A673 (cell line): ENCODE results near the gene RFC2. TPM values are rescaled to one million over a fixed set of nuclear protein-coding genes. Genes with fewer than 3 reads are reported as not detected.
"Not testable (repeated sequence)": the region's sequence is repeated elsewhere in the genome, so short reads cannot be mapped to it uniquely, and the experiment has no call there.

ENCODE experiments used
- BruUV-seq: library from RNA; stranded (reverse); fragments of 400-500 nt; replicated peaks from 2 replicates; lab custom pipeline; 2021; lab: Mats Ljungman, UMichigan
- CTCF ChIA-PET: fragments of 300-600 bp; sonication (Branson Sonifier 250); formaldehyde crosslinking; loops from one replicate; lab custom pipeline; 2022; ENCODE audit warnings: antibody characterized with exemption; lab: Charles Lee
- POLR2A ChIA-PET: fragments of 300-600 bp; sonication (Branson Sonifier 250); formaldehyde crosslinking; loops from one replicate; lab custom pipeline; 2022; ENCODE audit warnings: antibody characterized with exemption; ENCODE audit not compliant: low non-redundant PET; lab: Charles Lee
- DNase-seq: peaks from one replicate; pipeline ENCODE4 v3.0.0-alpha.2; 2015; ENCODE audit warnings: low spot score
- H3K27ac ChIP-seq: fragments of 200-600 bp; sonication (generic); 2 replicates; pipeline ENCODE4 v1.5.1; 2016; ENCODE audit warnings: mixed run types, low read depth, mild to moderate bottlenecking, mixed read lengths, antibody characterized with exemption, low read length; ENCODE audit not compliant: poor library complexity, severe bottlenecking
- H3K27me3 ChIP-seq: fragments of 200-600 bp; sonication (generic); replicated peaks from 2 replicates; pipeline ENCODE4 v1.6.1; 2017; ENCODE audit warnings: mixed run types, low read depth, mild to moderate bottlenecking, mixed read lengths, antibody characterized with exemption, low read length; ENCODE audit not compliant: insufficient read depth, poor library complexity
- H3K36me3 ChIP-seq: fragments of 200-600 bp; sonication (generic); 2 replicates; pipeline ENCODE4 v1.6.1; 2016; ENCODE audit warnings: mixed run types, mild to moderate bottlenecking, mixed read lengths, antibody characterized with exemption, low read length; ENCODE audit not compliant: insufficient read depth, poor library complexity, severe bottlenecking
- H3K4me1 ChIP-seq: fragments of 200-600 bp; sonication (generic); 2 replicates; pipeline ENCODE4 v1.6.1; 2017; ENCODE audit warnings: mixed run types, mild to moderate bottlenecking, mixed read lengths, antibody characterized with exemption, low read length; ENCODE audit not compliant: insufficient read depth, poor library complexity, severe bottlenecking
- H3K4me3 ChIP-seq: fragments of 200-600 bp; sonication (generic); 2 replicates; pipeline ENCODE4 v1.5.1; 2016; ENCODE audit warnings: low read depth, mixed run types, mild to moderate bottlenecking, mixed read lengths, low read length; ENCODE audit not compliant: poor library complexity, severe bottlenecking
- H3K9me3 ChIP-seq: fragments of 200-600 bp; sonication (generic); 2 replicates; pipeline ENCODE4 v1.6.1; 2016; ENCODE audit warnings: mixed run types, low read depth, mild to moderate bottlenecking, mixed read lengths, antibody characterized with exemption, low read length; ENCODE audit not compliant: poor library complexity, severe bottlenecking
- CTCF ChIP-seq: fragments of 300-800, 200-600 bp; sonication (generic); conservative IDR thresholded peaks from 2 replicates; pipeline ENCODE4 v1.5.1; 2017; ENCODE audit warnings: low read depth, mild to moderate bottlenecking, antibody characterized with exemption, low read length, moderate library complexity, mixed read lengths
- EZH2 ChIP-seq: fragments of 200-600 bp; sonication (generic); IDR thresholded peaks from 2 replicates; pipeline ENCODE4 v1.6.1; 2017; ENCODE audit warnings: borderline replicate concordance, low read depth, mild to moderate bottlenecking, mixed read lengths, antibody characterized with exemption, low read length; ENCODE audit not compliant: poor library complexity, severe bottlenecking
- intact Hi-C: fragments of 100-400 bp; cut with micrococcal nuclease; formaldehyde crosslinking; loops from one replicate; pipeline ENCODE4 v1.10.0; 2022; ENCODE audit not compliant: unreplicated experiment
- total RNA-seq: library from RNA; stranded (reverse); gene quantifications from 2 replicates; pipeline ENCODE4 v1.2.3, GENCODE V29; 2021

The RFC2 gene
- total RNA-seq, 1 experiment from 2014 or later = 125 TPM

GRCh38 chr7:74214816-74215630, 39.2 kb downstream of the RFC2 start:
- intact Hi-C loops = no loop called here
- no peaks in the 10 kb centered on the region for H3K36me3 ChIP-seq
- ChIA-PET POLR2A (no interaction called here), CTCF (no interaction called here)
- H3K27me3 ChIP-seq = no peaks in the 10 kb centered on the region
- no peak for TF ChIP-seq EZH2
- TF ChIP-seq CTCF = no peak
- H3K4me1 ChIP-seq = no peaks in the 10 kb centered on the region
- no peak for DNase-seq
- BruUV-seq = no TSS peak
- no peaks in the 10 kb centered on the region for H3K9me3 ChIP-seq
- no peak overlapping the region for H3K4me3 ChIP-seq
- H3K27ac ChIP-seq = no peak overlapping the region

- H3K27ac ChIP-seq = no peak overlapping the region
- BruUV-seq = no TSS peak
Measured at GRCh38 chr7:74212661-74213060, 41.5 kb downstream of the RFC2 start.

GRCh38 chr7:74208241-74208640, 46.0 kb downstream of the RFC2 start:
- H3K27me3 ChIP-seq, H3K27ac ChIP-seq, H3K4me3 ChIP-seq, BruUV-seq, DNase-seq, POLR2A ChIA-PET, H3K36me3 ChIP-seq, H3K9me3 ChIP-seq, H3K4me1 ChIP-seq: not testable (repeated sequence)
- CTCF ChIA-PET = interaction anchor here (0.6 kb wide), 1 partner anchor 192 kb away, joined by 3 read pairs; no protein-coding TSS in a partner anchor
- intact Hi-C loops = loop anchor here (10.0 kb wide), 1 partner anchor 343 kb away; the partner anchor contains the start of gene TMEM270

More at GRCh38 chr7:74212661-74213060, 41.5 kb downstream of the RFC2 start:
- no peaks in the 10 kb centered on the region for H3K27me3 ChIP-seq
- POLR2A ChIA-PET = no interaction called here
- no peaks in the 10 kb centered on the region for H3K36me3 ChIP-seq
- no peak for DNase-seq
- CTCF ChIA-PET = interaction anchor here (0.6 to 0.7 kb wide), 2 partner anchors 12 to 41 kb away, joined by 4 read pairs; no protein-coding TSS in a partner anchor
- TF ChIP-seq EZH2 (no peak), CTCF (no peak)
- H3K9me3 ChIP-seq = no peaks in the 10 kb centered on the region
- intact Hi-C loops = no loop called here
- H3K4me1 ChIP-seq = no peaks in the 10 kb centered on the region
- H3K4me3 ChIP-seq = no peak overlapping the region
